ENCODE measurements around the gene NEDD4L.

- TF ChIP-seq, protein P1, sequence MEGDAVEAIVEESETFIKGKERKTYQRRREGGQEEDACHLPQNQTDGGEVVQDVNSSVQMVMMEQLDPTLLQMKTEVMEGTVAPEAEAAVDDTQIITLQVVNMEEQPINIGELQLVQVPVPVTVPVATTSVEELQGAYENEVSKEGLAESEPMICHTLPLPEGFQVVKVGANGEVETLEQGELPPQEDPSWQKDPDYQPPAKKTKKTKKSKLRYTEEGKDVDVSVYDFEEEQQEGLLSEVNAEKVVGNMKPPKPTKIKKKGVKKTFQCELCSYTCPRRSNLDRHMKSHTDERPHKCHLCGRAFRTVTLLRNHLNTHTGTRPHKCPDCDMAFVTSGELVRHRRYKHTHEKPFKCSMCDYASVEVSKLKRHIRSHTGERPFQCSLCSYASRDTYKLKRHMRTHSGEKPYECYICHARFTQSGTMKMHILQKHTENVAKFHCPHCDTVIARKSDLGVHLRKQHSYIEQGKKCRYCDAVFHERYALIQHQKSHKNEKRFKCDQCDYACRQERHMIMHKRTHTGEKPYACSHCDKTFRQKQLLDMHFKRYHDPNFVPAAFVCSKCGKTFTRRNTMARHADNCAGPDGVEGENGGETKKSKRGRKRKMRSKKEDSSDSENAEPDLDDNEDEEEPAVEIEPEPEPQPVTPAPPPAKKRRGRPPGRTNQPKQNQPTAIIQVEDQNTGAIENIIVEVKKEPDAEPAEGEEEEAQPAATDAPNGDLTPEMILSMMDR (IDR thresholded peaks at IDR 0.05 in 2 of 3, conservative IDR thresholded peaks at IDR 0.05 in 1 of 3; ENCODE audit: control insufficient read depth in 2 of 3, extremely low read depth in 1 of 3, insufficient read depth in 1 of 3, low read depth in 3 of 3, low read length in 3 of 3), result no peak
- TF ChIP-seq, protein P2, sequence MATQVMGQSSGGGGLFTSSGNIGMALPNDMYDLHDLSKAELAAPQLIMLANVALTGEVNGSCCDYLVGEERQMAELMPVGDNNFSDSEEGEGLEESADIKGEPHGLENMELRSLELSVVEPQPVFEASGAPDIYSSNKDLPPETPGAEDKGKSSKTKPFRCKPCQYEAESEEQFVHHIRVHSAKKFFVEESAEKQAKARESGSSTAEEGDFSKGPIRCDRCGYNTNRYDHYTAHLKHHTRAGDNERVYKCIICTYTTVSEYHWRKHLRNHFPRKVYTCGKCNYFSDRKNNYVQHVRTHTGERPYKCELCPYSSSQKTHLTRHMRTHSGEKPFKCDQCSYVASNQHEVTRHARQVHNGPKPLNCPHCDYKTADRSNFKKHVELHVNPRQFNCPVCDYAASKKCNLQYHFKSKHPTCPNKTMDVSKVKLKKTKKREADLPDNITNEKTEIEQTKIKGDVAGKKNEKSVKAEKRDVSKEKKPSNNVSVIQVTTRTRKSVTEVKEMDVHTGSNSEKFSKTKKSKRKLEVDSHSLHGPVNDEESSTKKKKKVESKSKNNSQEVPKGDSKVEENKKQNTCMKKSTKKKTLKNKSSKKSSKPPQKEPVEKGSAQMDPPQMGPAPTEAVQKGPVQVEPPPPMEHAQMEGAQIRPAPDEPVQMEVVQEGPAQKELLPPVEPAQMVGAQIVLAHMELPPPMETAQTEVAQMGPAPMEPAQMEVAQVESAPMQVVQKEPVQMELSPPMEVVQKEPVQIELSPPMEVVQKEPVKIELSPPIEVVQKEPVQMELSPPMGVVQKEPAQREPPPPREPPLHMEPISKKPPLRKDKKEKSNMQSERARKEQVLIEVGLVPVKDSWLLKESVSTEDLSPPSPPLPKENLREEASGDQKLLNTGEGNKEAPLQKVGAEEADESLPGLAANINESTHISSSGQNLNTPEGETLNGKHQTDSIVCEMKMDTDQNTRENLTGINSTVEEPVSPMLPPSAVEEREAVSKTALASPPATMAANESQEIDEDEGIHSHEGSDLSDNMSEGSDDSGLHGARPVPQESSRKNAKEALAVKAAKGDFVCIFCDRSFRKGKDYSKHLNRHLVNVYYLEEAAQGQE (IDR thresholded peaks at IDR 0.05; ENCODE audit: low read depth, low read length), result no peak
- TF ChIP-seq RAD21 (IDR thresholded peaks at IDR 0.05; ENCODE audit: insufficient read depth, low read depth, low read length) (no peak), NFYB (IDR thresholded peaks at IDR 0.05; ENCODE audit: insufficient read depth, low read depth, low read length) (no peak), CBX5 (IDR thresholded peaks at IDR 0.05; ENCODE audit: low read depth) (no peak), ZSCAN29 (IDR thresholded peaks at IDR 0.05) (no peak), POLR2AphosphoS5 (IDR thresholded peaks at IDR 0.05; ENCODE audit: low read length) (no peak), RFX5 (IDR thresholded peaks at IDR 0.05; ENCODE audit: low read depth, low read length) (no peak)
- TF ChIP-seq, protein P3, sequence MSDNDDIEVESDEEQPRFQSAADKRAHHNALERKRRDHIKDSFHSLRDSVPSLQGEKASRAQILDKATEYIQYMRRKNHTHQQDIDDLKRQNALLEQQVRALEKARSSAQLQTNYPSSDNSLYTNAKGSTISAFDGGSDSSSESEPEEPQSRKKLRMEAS (IDR thresholded peaks at IDR 0.05; ENCODE audit: low read depth, low read length), result no peak
These were observed 222.3 kb downstream of the NEDD4L start for GRCh38 chr18:58266291-58266690.
